NCI-H128 (cell line): ENCODE measurements around the gene SLC35E2B.
"Not testable (repeated sequence)": the region's sequence is repeated elsewhere in the genome, so short reads cannot be mapped to it uniquely, and the experiment has no call there.

Source experiments
- DNase-seq: peaks from one replicate; lab custom pipeline; 2025; ENCODE audit not compliant: unreplicated experiment; lab: John Stamatoyannopoulos, UW

The SLC35E2B gene

GRCh38 chr1:1704284-1704957 lies 11.8 kb upstream of the SLC35E2B start:
- not testable (repeated sequence) for DNase-seq

DNA sequence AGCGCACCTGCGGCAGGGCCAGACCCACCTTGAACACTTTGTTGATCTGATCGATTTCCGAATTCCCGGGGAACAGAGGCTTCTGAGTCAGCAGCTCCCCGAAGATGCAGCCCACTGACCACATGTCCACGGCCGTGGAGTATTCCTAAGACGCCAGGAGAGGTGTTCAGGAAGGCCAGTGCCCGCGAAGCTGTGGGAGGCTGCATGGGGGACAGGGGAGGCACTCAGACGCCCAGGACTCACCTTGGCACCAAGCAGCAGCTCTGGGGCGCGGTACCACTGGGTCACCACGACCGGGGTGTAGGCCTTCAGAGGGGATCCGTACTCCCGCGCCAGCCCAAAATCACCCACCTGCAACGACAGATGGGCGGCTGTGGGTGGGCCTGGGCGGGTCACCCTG lies 11.2 kb upstream of the SLC35E2B start:
- no peak for DNase-seq

DNA sequence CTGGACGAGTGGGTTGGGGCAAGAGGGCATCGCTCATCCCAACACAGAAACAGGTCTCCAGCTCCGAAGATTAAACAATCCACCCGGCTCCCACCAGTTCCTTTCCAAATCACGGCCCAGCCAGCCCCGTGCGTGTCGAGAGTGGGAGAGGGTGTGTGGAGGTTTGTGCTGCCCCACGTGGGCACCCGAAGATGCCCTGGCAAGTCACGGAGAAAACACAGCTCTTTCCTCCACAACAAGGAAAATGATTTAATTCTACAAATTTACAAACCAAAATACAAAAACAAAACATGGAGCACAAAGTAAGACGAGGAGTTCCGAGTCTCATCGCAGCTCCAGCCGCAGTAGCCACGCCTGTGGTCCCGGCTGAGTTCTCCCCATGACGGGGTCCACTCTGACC lies 9.9 kb upstream of the SLC35E2B start:
- not testable (repeated sequence) for DNase-seq

DNA sequence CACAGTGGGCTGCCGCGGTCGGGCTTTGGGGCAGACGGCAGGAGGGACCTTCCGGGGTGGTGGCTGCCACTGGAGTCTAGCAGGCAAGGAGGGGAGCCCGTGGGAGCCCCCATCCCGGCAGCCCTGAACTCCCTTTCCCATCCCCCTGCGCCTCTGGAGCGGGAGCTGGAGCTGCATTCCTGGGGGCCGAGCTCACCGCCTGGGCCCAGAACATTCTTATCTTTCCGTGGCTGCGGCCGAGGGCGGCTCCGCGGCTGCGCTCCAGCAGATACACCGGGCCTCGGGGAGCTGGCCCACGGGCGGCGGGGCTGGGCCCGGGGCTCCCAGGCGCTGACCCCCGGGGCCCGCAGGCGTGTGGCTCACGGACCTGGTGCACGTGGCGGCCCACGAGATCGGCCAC lies 8.0 kb upstream of the SLC35E2B start:
- not testable (repeated sequence) for DNase-seq

DNA sequence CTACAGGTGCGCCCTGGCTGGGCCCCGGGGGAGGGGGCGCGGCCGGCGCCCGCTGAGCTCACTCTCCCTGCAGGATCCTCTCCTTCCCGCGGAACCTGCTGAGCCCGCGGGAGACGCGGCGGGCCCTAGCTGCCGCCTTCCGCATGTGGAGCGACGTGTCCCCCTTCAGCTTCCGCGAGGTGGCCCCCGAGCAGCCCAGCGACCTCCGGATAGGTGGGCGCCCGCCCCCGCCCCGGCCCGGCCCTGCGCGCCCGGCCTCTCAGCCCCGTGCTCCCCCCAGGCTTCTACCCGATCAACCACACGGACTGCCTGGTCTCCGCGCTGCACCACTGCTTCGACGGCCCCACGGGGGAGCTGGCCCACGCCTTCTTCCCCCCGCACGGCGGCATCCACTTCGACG lies 7.5 kb upstream of the SLC35E2B start:
- not testable (repeated sequence) for DNase-seq

DNA sequence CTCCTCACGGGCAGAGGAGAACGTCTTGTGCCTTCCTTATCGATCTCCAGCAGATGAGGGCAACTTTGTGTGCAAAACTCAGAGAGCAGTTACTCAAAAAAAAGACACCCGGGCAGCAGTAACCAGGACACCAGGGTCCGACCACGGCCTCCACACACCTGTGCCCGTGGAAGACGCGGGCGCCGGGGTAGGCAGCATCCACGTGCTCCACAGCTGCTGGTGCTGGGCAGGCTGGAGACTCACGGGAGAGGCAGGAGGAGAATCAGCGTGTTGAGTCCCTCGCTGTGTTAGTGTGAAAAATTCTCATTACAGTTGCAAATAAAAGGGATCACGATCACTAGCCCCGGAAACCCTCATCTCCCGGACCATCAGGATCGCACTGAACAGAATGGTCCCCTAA lies 6.5 kb upstream of the SLC35E2B start:
- not testable (repeated sequence) for DNase-seq

DNA sequence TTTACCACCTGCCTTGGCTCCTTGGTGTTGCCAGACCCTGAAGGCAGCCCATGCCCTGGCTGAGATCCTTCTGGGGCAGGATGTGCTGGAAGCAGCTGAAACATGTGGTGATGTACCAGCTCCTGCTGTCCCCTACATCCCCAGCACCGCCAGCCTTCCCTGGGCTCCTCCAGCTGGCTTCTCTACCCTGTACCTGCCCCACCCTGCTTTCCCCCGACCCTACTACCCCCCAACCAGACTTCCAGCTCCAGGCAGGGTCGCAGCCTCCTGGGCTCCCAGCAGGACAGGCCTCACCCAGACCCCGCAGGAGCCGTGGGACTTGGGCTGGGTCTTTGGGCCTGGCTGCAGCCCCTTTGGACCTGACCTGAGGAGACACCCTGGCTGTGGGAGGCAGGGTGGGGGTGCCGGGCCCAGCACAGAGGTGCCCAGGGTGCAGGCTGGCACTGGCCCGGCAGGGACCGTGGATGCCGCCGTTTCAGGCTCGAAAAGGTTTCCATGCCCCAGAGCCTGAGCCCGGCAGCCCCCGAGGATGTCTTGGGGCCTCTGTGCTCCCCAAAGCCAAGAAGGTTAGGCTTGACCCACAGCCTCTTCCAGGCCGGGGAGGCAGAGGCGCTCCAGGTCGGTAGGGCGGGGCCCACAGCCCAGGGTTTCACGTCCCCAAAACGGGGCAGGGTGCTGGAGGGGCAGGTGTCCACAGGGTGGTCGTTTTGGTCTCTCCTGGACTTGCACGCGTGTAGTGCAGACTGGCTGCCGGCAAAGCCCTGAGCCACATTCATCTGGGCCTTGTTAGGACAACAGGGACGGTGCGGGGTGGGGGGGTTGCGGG lies 5.0 kb upstream of the SLC35E2B start:
- not testable (repeated sequence) for DNase-seq

DNA sequence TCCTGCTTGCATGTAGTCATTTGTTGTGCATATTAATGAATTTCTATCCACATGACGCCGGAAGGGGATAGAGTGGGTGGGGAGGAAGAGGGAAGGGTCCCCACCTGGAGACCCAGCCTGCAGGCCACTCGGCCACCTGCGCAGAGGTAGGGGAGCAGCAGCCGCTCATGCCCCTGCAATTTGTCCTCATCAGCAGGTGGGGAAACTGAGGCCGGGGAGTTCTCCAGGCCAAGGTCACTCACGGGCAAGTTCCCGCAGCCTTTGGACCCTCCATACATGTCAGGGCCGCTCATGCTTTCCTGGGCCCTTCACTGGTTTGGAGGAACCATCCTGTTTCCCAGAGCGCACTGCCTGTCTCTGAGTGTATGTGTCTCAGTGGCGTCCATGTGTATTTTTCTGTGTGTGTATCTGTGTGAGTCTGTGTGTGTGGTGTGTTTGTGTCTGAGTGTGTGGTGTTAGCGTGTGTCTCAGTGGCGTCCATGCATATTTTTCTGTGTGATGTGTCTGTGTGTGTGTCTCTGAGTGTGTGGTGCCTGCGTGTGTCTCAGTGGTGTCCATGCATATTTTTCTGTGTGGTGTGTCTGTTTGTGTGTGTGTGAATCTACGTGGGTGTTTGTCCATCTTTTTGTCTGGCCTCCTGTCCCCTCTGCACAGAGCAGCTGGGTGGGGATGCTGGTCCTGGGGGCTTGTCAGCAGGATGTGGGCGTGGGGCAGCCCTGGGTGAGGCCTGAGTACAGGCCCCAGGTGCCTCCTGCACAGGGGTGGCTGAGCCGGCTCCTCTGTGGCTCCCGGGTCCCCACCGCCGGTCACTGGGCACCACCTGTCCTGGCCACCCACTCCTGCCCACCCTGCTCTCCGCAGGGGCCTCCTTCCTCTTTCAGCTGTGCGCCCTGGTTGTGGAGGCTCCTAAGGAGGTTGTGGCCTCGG lies 4.1 kb upstream of the SLC35E2B start:
- DNase-seq: not testable (repeated sequence)

- DNase-seq: peak; percentile 74
Observed at GRCh38 chr1:1692324-1692713, 276 bp downstream of the SLC35E2B start.

- not testable (repeated sequence) for DNase-seq
Observed at GRCh38 chr1:1691443-1691842, 1.2 kb downstream of the SLC35E2B start.

DNA sequence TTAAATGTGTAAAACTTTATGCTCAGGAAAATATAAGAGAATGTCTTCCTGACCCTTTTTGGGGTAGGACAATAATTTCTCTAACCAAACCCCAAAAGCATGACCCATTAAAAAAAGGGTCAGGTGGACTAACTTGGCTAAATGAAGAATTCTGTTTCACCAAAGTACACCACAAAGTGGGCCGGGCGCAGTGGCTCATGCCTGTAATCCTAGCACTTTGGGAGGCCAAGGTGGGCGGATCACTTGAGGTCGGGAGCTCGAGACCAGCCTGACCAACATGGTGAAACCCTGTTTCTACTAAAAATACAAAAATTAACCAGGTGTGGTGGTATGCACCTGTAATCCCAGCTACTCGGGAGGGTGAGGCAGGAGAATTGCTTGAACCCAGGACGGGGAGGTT lies 3.1 kb downstream of the SLC35E2B start:
- not testable (repeated sequence) for DNase-seq

DNA sequence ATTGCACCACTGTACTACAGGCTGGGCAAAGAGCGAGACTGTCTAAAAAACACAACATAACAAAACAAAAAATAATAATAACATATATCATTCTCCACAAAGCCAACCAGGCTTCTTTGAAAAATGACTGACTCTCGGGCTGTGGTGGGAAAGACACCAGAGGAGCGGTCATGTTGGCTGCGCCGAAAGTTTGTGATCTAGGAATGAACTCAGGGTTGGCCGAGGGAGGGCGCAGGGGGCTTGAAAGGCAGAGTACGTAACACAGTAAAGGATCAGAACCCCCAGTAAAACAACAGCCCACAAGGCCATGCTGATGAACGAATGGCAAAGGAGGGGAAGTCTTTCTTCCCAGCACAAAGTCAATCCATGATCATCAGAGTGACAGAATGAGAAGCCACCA lies 4.7 kb downstream of the SLC35E2B start:
- no peak for DNase-seq

- DNase-seq: no peak
Observed at GRCh38 chr1:1684031-1684681, 8.4 kb downstream of the SLC35E2B start.

DNA sequence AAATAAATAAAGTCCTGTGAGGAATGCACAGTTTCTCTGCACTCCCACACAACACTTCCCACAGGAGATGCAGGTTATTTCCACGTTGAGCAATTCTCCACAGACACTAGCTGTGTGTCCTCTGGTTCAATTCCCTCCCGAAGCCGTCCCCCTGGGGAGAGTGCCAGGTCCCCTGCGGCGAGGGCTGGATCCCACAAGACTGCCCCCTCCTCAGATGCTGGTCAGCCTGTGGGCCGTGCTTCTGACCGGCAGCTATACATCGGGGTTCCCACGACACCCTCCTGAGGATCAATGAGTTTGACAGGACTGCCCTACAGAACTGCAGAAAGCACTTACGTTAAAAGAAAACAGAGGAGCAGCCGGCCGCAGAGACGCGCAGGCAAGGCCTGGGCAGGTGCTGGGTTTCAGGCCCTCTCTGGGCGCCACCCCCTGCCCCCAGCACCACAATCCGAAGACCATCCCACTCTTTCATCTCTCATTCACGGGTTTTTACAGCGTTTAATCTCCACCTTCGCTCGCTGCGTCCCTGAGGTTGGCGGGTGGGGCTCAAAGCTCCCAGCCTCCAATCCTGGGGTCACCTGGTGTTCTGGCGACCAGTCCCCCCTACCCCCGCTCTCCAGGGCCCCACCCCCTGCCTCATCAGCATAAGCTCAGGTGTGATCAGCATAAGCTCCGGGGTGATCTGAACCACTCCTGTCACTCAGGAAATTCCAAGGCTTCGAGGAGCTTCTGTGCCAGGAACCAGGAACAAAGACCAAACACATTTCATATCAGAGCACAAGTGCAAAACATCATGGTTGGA lies 9.3 kb downstream of the SLC35E2B start:
- no peak for DNase-seq

DNA sequence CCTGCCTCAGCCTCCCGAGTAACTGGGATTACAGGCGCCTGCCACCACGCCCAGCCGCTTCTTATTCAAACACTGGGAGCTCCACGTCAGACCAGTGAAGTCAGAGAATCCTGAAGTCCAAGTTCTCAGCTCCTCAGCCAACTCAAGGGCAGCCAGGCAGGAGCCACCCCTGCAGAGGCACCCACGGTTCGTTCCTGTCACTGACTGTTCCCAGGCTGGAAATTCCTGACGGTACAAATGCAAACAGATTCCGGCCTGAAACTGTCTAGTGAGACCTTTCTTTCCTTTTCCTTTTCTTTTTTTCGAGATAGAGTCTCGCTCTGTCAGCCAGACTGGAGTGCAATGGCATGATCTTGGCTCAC lies 11.7 kb downstream of the SLC35E2B start:
- no peak for DNase-seq

GRCh38 chr1:1680031-1680911 lies 12.3 kb downstream of the SLC35E2B start:
- DNase-seq: no peak

DNA sequence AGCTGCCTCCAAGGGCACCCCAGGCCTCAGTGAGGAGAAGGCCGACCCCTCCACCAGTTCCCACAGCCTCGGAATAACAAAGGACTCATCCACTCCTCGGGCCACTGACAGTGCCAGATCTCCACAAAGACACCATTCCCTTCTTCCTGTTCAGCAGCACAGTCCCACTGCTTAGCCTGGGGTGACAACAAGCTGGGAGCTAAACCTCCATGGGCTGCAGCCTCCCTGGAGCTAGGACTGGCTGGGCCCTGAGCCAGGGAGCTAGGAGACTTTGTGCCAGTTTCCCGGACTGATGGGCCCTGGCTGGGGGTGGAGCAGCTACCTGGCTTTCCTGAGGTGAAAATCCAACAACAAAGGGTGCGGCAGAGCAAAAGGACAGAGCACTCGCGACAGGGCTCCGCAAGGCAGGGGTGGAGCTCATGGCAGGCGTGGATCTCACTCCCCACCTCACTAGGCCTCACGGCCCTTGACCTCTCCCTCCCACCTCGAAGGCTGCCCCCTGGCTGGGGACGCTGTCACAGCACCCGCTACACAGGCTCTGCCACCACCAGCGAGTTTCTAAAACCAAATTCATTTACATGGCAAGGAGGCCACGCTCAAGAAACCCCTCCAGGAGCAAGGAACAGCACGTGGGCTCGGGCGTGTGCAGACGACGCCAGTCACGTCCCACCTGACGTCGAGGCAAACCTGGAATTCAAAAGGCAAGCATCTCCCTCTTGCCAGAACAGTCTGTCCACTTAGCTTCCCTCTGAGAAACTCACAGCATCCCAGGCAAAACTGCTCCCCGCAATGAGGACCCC lies 13.8 kb downstream of the SLC35E2B start:
- DNase-seq: no peak
